Measurements from ENCODE around the gene PRDM11.
"Not testable (repeated sequence)": the region's sequence is repeated elsewhere in the genome, so short reads cannot be mapped to it uniquely, and the experiment has no call there.

The PRDM11 gene

GRCh38 chr11:45146072-45147016 is at the start of gene PRDM11:
Gene PRDM11 (plus strand): TSS chr11:45146639. CDS start chr11:45181767, 35,128 bp downstream.
- DNase-seq, result peak; percentile 30 to 33

- peak in 1 of 2 experiments; percentile 37 for DNase-seq
These were observed 48.5 kb upstream of the PRDM11 start for GRCh38 chr11:45097721-45098493.

- DNase-seq, result peak; percentile 13 to 23
These were observed 47.5 kb upstream of the PRDM11 start for GRCh38 chr11:45098929-45099328.

GRCh38 chr11:45100339-45100738 is 46.1 kb upstream of the PRDM11 start:
- peak; percentile 85 to 92 for DNase-seq

GRCh38 chr11:45102361-45102809 is 44.1 kb upstream of the PRDM11 start:
- DNase-seq, result peak in 1 of 2 experiments; percentile 40

- peak; percentile 68 to 73 for DNase-seq
These were observed 43.4 kb upstream of the PRDM11 start for GRCh38 chr11:45102810-45103621.

GRCh38 chr11:45104006-45104789 is 42.2 kb upstream of the PRDM11 start:
- DNase-seq, result no peak

GRCh38 chr11:45104790-45105084 is 41.7 kb upstream of the PRDM11 start:
- no peak for DNase-seq

GRCh38 chr11:45105233-45105983 is 41.0 kb upstream of the PRDM11 start:
- peak; percentile 75 to 92 for DNase-seq

GRCh38 chr11:45105984-45106375 is 40.5 kb upstream of the PRDM11 start:
- DNase-seq, result no peak

- no peak for DNase-seq
These were observed 40.0 kb upstream of the PRDM11 start for GRCh38 chr11:45106440-45106839.

GRCh38 chr11:45107029-45107428 is 39.4 kb upstream of the PRDM11 start:
- no peak for DNase-seq

GRCh38 chr11:45108070-45109064 is 38.1 kb upstream of the PRDM11 start:
- peak in 1 of 2 experiments; percentile 37 for DNase-seq

- no peak for DNase-seq
These were observed 37.0 kb upstream of the PRDM11 start for GRCh38 chr11:45109400-45109799.

- peak; percentile 49 to 76 for DNase-seq
These were observed 35.9 kb upstream of the PRDM11 start for GRCh38 chr11:45110562-45110961.

GRCh38 chr11:45113807-45114206 is 32.6 kb upstream of the PRDM11 start:
- no peak for DNase-seq

- DNase-seq, result not testable (repeated sequence)
These were observed 18.6 kb upstream of the PRDM11 start for GRCh38 chr11:45127836-45128235.

GRCh38 chr11:45133878-45134277 is 12.6 kb upstream of the PRDM11 start:
- no peak for DNase-seq

GRCh38 chr11:45141171-45141570 is 5.3 kb upstream of the PRDM11 start:
- no peak for DNase-seq

- DNase-seq, result no peak
These were observed 4.8 kb upstream of the PRDM11 start for GRCh38 chr11:45141631-45142030.

Measured in NCI-H524 (cell line).